GM12878 (cell line): ENCODE results near the gene DAAM1. TPM values are rescaled to one million over a fixed set of nuclear protein-coding genes. Genes with fewer than 3 reads are reported as not detected.

Experiments
- ATAC-seq: fragments of 200-7000 bp; cut with Tn5 transposase; 3 replicates; pipeline ENCODE4 v1.9.1; 2020; ENCODE audit warnings: mild to moderate bottlenecking, moderate library complexity
- BruUV-seq: library from RNA; stranded (reverse); fragments of 400-500 nt; replicated peaks from 2 replicates; lab custom pipeline; 2021; lab: Mats Ljungman, UMichigan
- CTCF ChIA-PET: fragments of 300-600 bp; sonication (Branson Sonifier 250); formaldehyde crosslinking; extraction: SDS; loops from one replicate; lab custom pipeline; 2021; ENCODE audit warnings: inconsistent platforms; lab: Yijun Ruan, JAX
- POLR2A ChIA-PET: fragments of 350-600 bp; formaldehyde crosslinking; extraction: SDS; loops from one replicate; lab custom pipeline; 2021; ENCODE audit warnings: inconsistent platforms; lab: Charles Lee
- RAD21 ChIA-PET: fragments of 300-600 bp; sonication (Branson Sonifier 250); formaldehyde crosslinking; loops from one replicate; lab custom pipeline; 2023; ENCODE audit warnings: antibody characterized with exemption; ENCODE audit not compliant: unreplicated experiment; lab: Charles Lee
- SMC1A ChIA-PET: fragments of 300-600 bp; sonication (Branson Sonifier 250); formaldehyde crosslinking; loops from one replicate; lab custom pipeline; 2023; ENCODE audit not compliant: unreplicated experiment, uncharacterized antibody; lab: Charles Lee
- DNase-seq: peaks from one replicate; pipeline ENCODE4 v3.0.0-alpha.2; 2011; ENCODE audit warnings: low read depth, low spot score
- FAIRE-seq: peaks from 3 replicates; lab custom pipeline; 2011; peaks lifted over from hg19 to GRCh38; lab: Jason Lieb, UNC
- H2AFZ ChIP-seq: 2 replicates; pipeline ENCODE4 v1.6.0; 2011; ENCODE audit warnings: low read depth, low read length, control low read depth; ENCODE audit not compliant: control insufficient read depth
- H3K27ac ChIP-seq: 2 replicates; pipeline ENCODE4 v1.5.1; 2011; ENCODE audit warnings: control low read depth; ENCODE audit not compliant: control insufficient read depth, insufficient read depth
- H3K27me3 ChIP-seq, 2 experiments: replicated peaks in 1 of 2; 2 replicates each; pipeline versions ENCODE4 v1.6.0 to v1.6.1; 2011; ENCODE audit warnings: low read length in 1 of 2; ENCODE audit not compliant: control insufficient read depth in 2 of 2, insufficient read depth in 2 of 2
- H3K36me3 ChIP-seq, 2 experiments: 2 replicates each; pipeline ENCODE4 v1.5.1; 2011; ENCODE audit warnings: low read length in 1 of 2; ENCODE audit not compliant: control insufficient read depth in 2 of 2, insufficient read depth in 2 of 2
- H3K4me1 ChIP-seq: 2 replicates; pipeline ENCODE4 v1.6.1; 2011; ENCODE audit warnings: mild to moderate bottlenecking, low read length, moderate library complexity, mixed read lengths; ENCODE audit not compliant: control insufficient read depth, insufficient read depth
- H3K4me2 ChIP-seq: 2 replicates; pipeline ENCODE4 v1.6.0; 2011; ENCODE audit warnings: control low read depth; ENCODE audit not compliant: control insufficient read depth, insufficient read depth
- H3K4me3 ChIP-seq: fragments of 200-600 bp; sonication (generic); 2 replicates; pipeline ENCODE4 v1.5.1; 2016
- H3K79me2 ChIP-seq: 2 replicates; pipeline ENCODE4 v1.6.0; 2011; ENCODE audit warnings: low read length; ENCODE audit not compliant: control insufficient read depth, insufficient read depth
- H3K9ac ChIP-seq: 2 replicates; pipeline ENCODE4 v1.8.0; 2011; ENCODE audit warnings: low read length, control low read depth, mixed read lengths; ENCODE audit not compliant: control insufficient read depth, insufficient read depth
- H3K9me3 ChIP-seq: replicated peaks from 3 replicates; pipeline ENCODE4 v1.5.1; 2011; ENCODE audit warnings: mild to moderate bottlenecking, low read length; ENCODE audit not compliant: control insufficient read depth, insufficient read depth
- H4K20me1 ChIP-seq: 2 replicates; pipeline ENCODE4 v1.6.0; 2011; ENCODE audit not compliant: control insufficient read depth, insufficient read depth
- CREB1 ChIP-seq: IDR thresholded peaks from 2 replicates; pipeline ENCODE4 v1.6.1; 2012; ENCODE audit warnings: low read depth, mild to moderate bottlenecking, inconsistent platforms
- DPF2 ChIP-seq: fragments of 450-650 bp; IDR thresholded peaks from 2 replicates; pipeline ENCODE4 v1.6.1; 2017; ENCODE audit warnings: mild to moderate bottlenecking
- FOXM1 ChIP-seq: IDR thresholded peaks from 2 replicates; pipeline ENCODE4 v1.6.1; 2012; ENCODE audit warnings: low read depth, mild to moderate bottlenecking, inconsistent platforms, low read length, moderate library complexity
- GABPA ChIP-seq: IDR thresholded peaks from 2 replicates; pipeline ENCODE4 v1.6.1; 2014; ENCODE audit warnings: antibody characterized with exemption, low read depth, mild to moderate bottlenecking, inconsistent platforms
- HDAC2 ChIP-seq: fragments of 200-600 bp; sonication (generic); IDR thresholded peaks from 2 replicates; pipeline ENCODE4 v1.6.1; 2017
- IKZF2 ChIP-seq, 2 experiments: fragments of 450-650 bp; IDR thresholded peaks; 2 replicates each; pipeline ENCODE4 v1.6.1; 2017; ENCODE audit warnings: mild to moderate bottlenecking in 2 of 2, moderate library complexity in 2 of 2
- NFIC ChIP-seq: IDR thresholded peaks from 2 replicates; pipeline ENCODE4 v1.6.1; 2012; ENCODE audit warnings: low read depth, mild to moderate bottlenecking, inconsistent platforms, low read length, moderate library complexity
- NFYA ChIP-seq: IDR thresholded peaks from 2 replicates; pipeline ENCODE4 v1.6.1; 2011; ENCODE audit warnings: low read depth, mild to moderate bottlenecking, low read length, improper control_type of control experiment, borderline replicate concordance
- RAD21 ChIP-seq: IDR thresholded peaks from 2 replicates; pipeline ENCODE4 v1.6.1; 2011; ENCODE audit warnings: mild to moderate bottlenecking, low read depth, low read length, moderate library complexity; ENCODE audit not compliant: insufficient read depth
- RAD51 ChIP-seq: fragments of 450-650 bp; IDR thresholded peaks from 2 replicates; pipeline ENCODE4 v1.6.1; 2016; ENCODE audit warnings: moderate library complexity, mild to moderate bottlenecking, inconsistent platforms
- RELB ChIP-seq: fragments of 450-650 bp; IDR thresholded peaks from 2 replicates; pipeline ENCODE4 v1.6.1; 2017; ENCODE audit warnings: low read depth, mild to moderate bottlenecking, moderate library complexity
- SKIL ChIP-seq: fragments of 450-650 bp; IDR thresholded peaks from 2 replicates; pipeline ENCODE4 v1.6.1; 2017; ENCODE audit warnings: mild to moderate bottlenecking, low read depth, inconsistent platforms; ENCODE audit not compliant: poor library complexity, severe bottlenecking
- TAF1 ChIP-seq: IDR thresholded peaks from 2 replicates; pipeline ENCODE4 v1.6.1; 2011; ENCODE audit warnings: mild to moderate bottlenecking, low read depth, low read length, borderline replicate concordance
- TCF3 ChIP-seq: IDR thresholded peaks from 2 replicates; pipeline ENCODE4 v1.6.1; 2012; ENCODE audit warnings: low read depth, mild to moderate bottlenecking, low read length, borderline replicate concordance; ENCODE audit not compliant: insufficient read depth
- WGBS: methylation state at CpG from one replicate; pipeline ENCODE4 v1.1.6; 2016; ENCODE audit warnings: low lambda C conversion rate; ENCODE audit not compliant: insufficient replicate concordance, insufficient coverage; ENCODE audit errors: missing lambda C conversion rate; 5-methylcytosine and 5-hydroxymethylcytosine counted together
- in situ Hi-C: fragments of 300-500 bp; cut with MboI; formaldehyde crosslinking; loops from 9 replicates; pipeline ENCODE4 v1.14.3; 2018; ENCODE audit warnings: mixed read lengths
- intact Hi-C: fragments of 100-400 bp; cut with micrococcal nuclease; formaldehyde crosslinking; loops from one replicate; pipeline ENCODE4 v1.14.2; 2022; ENCODE audit not compliant: unreplicated experiment
- polyA plus RNA-seq, 11 experiments: library from polyadenylated mRNA; depleted of rRNA in 4 of 11; unstranded in 6 of 11; stranded (reverse) in 5 of 11; fragments of >200 nt; fragmentation: Nextera tagmentation in 4 of 11; fragmentation: Illumina TruSeq in 1 of 11; extraction: Ambion mirVana in 4 of 11; extraction: Trizol in 1 of 11; gene quantifications; 1 replicate in 1 of 11; 2 replicates in 10 of 11; pipeline versions ENCODE4 v1.2.1 to v1.2.3, GENCODE V29; 2011 to 2016; ENCODE audit warnings: inconsistent platforms in 2 of 11, missing spikeins in 2 of 11, low read depth in 1 of 11
- total RNA-seq, 4 experiments: library from RNA; depleted of rRNA in 3 of 4; stranded (reverse); fragments of >200 nt in 3 of 4; fragmentation: Illumina TruSeq in 1 of 4; extraction: Trizol in 1 of 4; gene quantifications; 2 replicates each; pipeline versions ENCODE4 v1.2.1 to v1.2.3, GENCODE V29; 2013 to 2021

DAAM1 gene
- total and polyA plus RNA-seq, 10 of the 15 experiments (the other 5 are each of a cell fraction or from before 2014, with no cell fraction given) = 13.8 to 32.4 (median 24.2) TPM

GRCh38 chr14:59281609-59282377, 93.3 kb downstream of the DAAM1 start:
- Histone ChIP-seq H3K36me3 (no peaks in the 10 kb centered on the region), H3K27me3 (no peaks in the 10 kb centered on the region), H3K79me2 (no peaks in the 10 kb centered on the region), H3K9ac (no peak overlapping the region), H3K4me2 (no peak overlapping the region), H2AFZ (no peak overlapping the region), H4K20me1 (no peaks in the 10 kb centered on the region; the same call in 1 of the 2 replicates), H3K27ac (no peak overlapping the region), H3K4me1 (peaks cover 2% of the 10 kb centered on the region), H3K9me3 (peaks cover 2% of the 10 kb centered on the region; the same call in 2 of the 3 replicates), H3K4me3 (no peak overlapping the region)
- SMC1A ChIA-PET = interaction anchor here (0.9 to 1.3 kb wide), 2 partner anchors 12 to 93 kb away, joined by 3 read pairs; partner anchors contain the start of gene DAAM1
- RAD21 ChIA-PET = no interaction called here
- BruUV-seq = no TSS peak
- intact Hi-C loops (no loop called here), in situ Hi-C loops (no loop called here)
- CTCF ChIA-PET = no interaction called here
- no peak for TF ChIP-seq IKZF2 (IDR thresholded peaks at IDR 0.05)
- no peak for TF ChIP-seq FOXM1
- TF ChIP-seq TCF3 = no peak
- TF ChIP-seq RELB = no peak
- TF ChIP-seq CREB1 = no peak
- TF ChIP-seq DPF2 = no peak
- no peak for TF ChIP-seq TAF1
- no peak for TF ChIP-seq RAD51
- no peak for TF ChIP-seq SKIL
- no peak for TF ChIP-seq NFYA
- no peak for TF ChIP-seq GABPA
- TF ChIP-seq RAD21 = no peak
- TF ChIP-seq NFIC = no peak
- no peak for TF ChIP-seq HDAC2
- FAIRE-seq (no peak), ATAC-seq (no peak), DNase-seq (no peak)
- 55% methylated on average over 3 of the region's 3 CpGs for WGBS
- POLR2A ChIA-PET = no interaction called here
